Measurements from ENCODE around the gene POLR1A.

- TF ChIP-seq, protein P1, sequence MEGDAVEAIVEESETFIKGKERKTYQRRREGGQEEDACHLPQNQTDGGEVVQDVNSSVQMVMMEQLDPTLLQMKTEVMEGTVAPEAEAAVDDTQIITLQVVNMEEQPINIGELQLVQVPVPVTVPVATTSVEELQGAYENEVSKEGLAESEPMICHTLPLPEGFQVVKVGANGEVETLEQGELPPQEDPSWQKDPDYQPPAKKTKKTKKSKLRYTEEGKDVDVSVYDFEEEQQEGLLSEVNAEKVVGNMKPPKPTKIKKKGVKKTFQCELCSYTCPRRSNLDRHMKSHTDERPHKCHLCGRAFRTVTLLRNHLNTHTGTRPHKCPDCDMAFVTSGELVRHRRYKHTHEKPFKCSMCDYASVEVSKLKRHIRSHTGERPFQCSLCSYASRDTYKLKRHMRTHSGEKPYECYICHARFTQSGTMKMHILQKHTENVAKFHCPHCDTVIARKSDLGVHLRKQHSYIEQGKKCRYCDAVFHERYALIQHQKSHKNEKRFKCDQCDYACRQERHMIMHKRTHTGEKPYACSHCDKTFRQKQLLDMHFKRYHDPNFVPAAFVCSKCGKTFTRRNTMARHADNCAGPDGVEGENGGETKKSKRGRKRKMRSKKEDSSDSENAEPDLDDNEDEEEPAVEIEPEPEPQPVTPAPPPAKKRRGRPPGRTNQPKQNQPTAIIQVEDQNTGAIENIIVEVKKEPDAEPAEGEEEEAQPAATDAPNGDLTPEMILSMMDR (IDR thresholded peaks at IDR 0.05): no peak
- no peak for TF ChIP-seq POLR2A (IDR thresholded peaks at IDR 0.05)
Observed at GRCh38 chr2:86140969-86141392, 35.3 kb upstream of the POLR1A start.
